ENCODE data around the gene PRICKLE4.

- TF ChIP-seq CTCF (IDR thresholded peaks at IDR 0.05; ENCODE audit: low read depth, low read length) (no peak), EZH2phosphoT487 (IDR thresholded peaks at IDR 0.05; ENCODE audit: low read depth) (no peak)
Observed at GRCh38 chr6:41771058-41771983, 9.3 kb upstream of the PRICKLE4 start.

Measured in OCI-LY3 (cell line).